Skeletal muscle tissue (tissue), 4 donors: Measurements from ENCODE around the gene DPYSL4. TPM values are rescaled to one million over a fixed set of nuclear protein-coding genes. Genes with fewer than 3 reads are reported as not detected.

ENCODE experiments used
- H3K27ac ChIP-seq: one replicate; pipeline ENCODE4 v1.7.0; 2013; ENCODE audit warnings: mild to moderate bottlenecking, low read depth, low read length, inconsistent platforms
- H3K27me3 ChIP-seq, 3 donors: one replicate each; pipeline ENCODE4 v1.7.0; 2013; ENCODE audit warnings: low read length in 3 of 3; ENCODE audit not compliant: control insufficient read depth in 3 of 3, insufficient read depth in 3 of 3
- H3K36me3 ChIP-seq, 3 donors: one replicate each; pipeline ENCODE4 v1.7.0; 2013; ENCODE audit warnings: low read length in 3 of 3; ENCODE audit not compliant: control insufficient read depth in 3 of 3, insufficient read depth in 3 of 3
- H3K4me1 ChIP-seq, 3 donors: one replicate each; pipeline ENCODE4 v1.7.0; 2013; ENCODE audit warnings: low read length in 3 of 3, mild to moderate bottlenecking in 3 of 3; ENCODE audit not compliant: control insufficient read depth in 3 of 3, insufficient read depth in 3 of 3
- H3K4me3 ChIP-seq, 3 donors: one replicate each; pipeline ENCODE4 v1.7.0; 2013; ENCODE audit warnings: low read length in 3 of 3
- H3K9ac ChIP-seq, 3 donors: one replicate each; pipeline ENCODE4 v1.7.0; 2013; ENCODE audit warnings: low read length in 3 of 3, mild to moderate bottlenecking in 3 of 3, moderate library complexity in 2 of 3, low read depth in 1 of 3
- H3K9me3 ChIP-seq, 3 donors: one replicate each; pipeline ENCODE4 v1.7.0; 2013; ENCODE audit warnings: low read length in 3 of 3; ENCODE audit not compliant: control insufficient read depth in 3 of 3
- total RNA-seq: library from RNA; depleted of rRNA; stranded (reverse); fragments of >200 nt; gene quantifications from one replicate; pipeline ENCODE4 v1.2.3, GENCODE V29; 2014
- donor health status: Osteomylitis.

The DPYSL4 gene
- total RNA-seq, 1 donor from 2014 or later: 1.0 TPM

GRCh38 chr10:132206377-132206745, 19.6 kb downstream of the DPYSL4 start:
- H3K27ac ChIP-seq: no peak overlapping the region

GRCh38 chr10:132206806-132207535, 20.2 kb downstream of the DPYSL4 start:
- peaks cover 0 to 15% (median 11%) of the 10 kb centered on the region in 3 donors for H3K4me1 ChIP-seq
- H3K9ac ChIP-seq: no peak overlapping the region
- H3K9me3 ChIP-seq: no peaks in the 10 kb centered on the region
- no peak overlapping the region for H3K4me3 ChIP-seq
- no peak overlapping the region for H3K27ac ChIP-seq
- no peaks in the 10 kb centered on the region for H3K27me3 ChIP-seq
- no peaks in the 10 kb centered on the region for H3K36me3 ChIP-seq

More at GRCh38 chr10:132206377-132206745, 19.6 kb downstream of the DPYSL4 start:
- Histone ChIP-seq H3K4me3 (no peak overlapping the region), H3K9me3 (no peaks in the 10 kb centered on the region), H3K27me3 (peaks cover 0 to 2% (median 0%) of the 10 kb centered on the region in 3 donors), H3K4me1 (peaks cover 0 to 15% (median 11%) of the 10 kb centered on the region in 3 donors), H3K36me3 (no peaks in the 10 kb centered on the region), H3K9ac (no peak overlapping the region)

DNA sequence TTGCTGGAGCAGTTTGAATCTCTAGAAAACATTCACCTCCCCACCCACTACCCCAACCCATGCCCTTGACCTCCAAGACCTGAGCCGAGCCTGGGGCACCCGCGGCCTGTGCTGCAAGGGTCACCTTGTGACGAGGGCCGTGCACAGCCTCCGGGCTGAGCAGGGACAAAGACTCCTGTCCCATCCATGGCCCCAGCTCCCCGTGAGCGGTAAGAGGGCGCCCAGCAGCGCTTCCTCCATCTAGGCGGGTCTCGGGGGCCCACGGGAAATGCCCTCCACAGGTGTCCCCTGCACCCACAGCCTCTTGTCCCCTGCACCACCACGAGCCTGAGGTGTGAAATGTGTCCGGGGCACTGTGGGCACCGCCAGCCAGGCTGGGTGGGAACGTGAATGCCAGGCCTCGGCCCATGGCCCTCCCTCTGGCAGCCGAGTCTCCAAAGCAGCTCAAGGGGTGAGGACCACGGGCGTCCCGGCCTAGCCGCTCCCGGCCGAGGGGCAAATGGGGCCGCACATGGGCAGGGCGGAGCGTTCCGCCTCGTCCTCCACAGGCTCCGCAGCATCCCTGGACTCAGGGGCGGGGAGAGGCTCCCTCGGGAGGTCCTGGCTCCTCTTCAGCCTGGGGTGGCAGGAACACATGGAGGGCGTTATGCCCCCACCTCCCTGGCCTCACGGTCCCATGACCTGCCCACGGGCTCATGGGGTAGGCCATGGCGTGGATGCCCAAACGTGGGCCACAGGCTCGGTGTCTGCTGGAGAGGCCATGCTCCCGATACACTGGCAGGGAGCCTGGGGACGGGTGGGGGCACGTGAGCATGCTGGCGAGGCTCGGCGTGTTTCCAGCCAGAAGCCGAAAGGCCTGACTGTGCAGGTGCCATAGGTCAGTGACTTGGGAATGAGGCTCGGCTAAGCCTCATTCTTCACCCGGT, 21.1 kb downstream of the DPYSL4 start:
- no peak overlapping the region for H3K9ac ChIP-seq
- H3K27ac ChIP-seq: no peak overlapping the region
- H3K4me3 ChIP-seq: no peak overlapping the region
- peaks cover 0 to 15% (median 11%) of the 10 kb centered on the region in 3 donors for H3K4me1 ChIP-seq
- H3K27me3 ChIP-seq: no peaks in the 10 kb centered on the region
- no peaks in the 10 kb centered on the region for H3K36me3 ChIP-seq
- H3K9me3 ChIP-seq: no peaks in the 10 kb centered on the region

- H3K9me3 ChIP-seq: peaks cover 0 to 3% (median 0%) of the 10 kb centered on the region in 3 donors
- no peak overlapping the region for H3K27ac ChIP-seq
- no peaks in the 10 kb centered on the region for H3K27me3 ChIP-seq
- H3K4me3 ChIP-seq: no peak overlapping the region
- H3K9ac ChIP-seq: no peak overlapping the region
- H3K36me3 ChIP-seq: no peaks in the 10 kb centered on the region
- peaks cover 0 to 15% (median 11%) of the 10 kb centered on the region in 3 donors for H3K4me1 ChIP-seq
These were observed 21.8 kb downstream of the DPYSL4 start for GRCh38 chr10:132208462-132209050.

DNA sequence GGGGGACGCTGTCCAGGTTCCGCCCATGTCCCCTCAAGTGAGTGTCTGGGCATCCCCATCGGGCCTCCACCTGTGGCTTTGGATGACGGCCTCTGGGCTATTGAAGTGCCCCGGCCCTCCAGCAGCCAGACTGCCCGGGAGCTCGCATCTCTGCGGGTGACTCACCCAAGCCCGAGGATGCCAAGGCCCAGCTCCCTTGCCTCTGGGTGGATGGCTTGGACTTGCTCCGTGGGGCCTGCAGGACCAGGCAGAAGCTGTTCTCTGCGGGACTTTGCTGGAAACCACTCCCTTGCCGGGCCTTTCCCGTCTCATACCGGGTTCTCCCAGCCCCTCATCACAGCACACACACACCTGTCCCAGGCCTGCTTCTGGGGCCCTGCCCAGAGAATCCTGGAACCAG, 22.4 kb downstream of the DPYSL4 start:
- peaks cover 0 to 15% (median 11%) of the 10 kb centered on the region in 3 donors for H3K4me1 ChIP-seq
- H3K9ac ChIP-seq: no peak overlapping the region
- H3K36me3 ChIP-seq: no peaks in the 10 kb centered on the region
- no peaks in the 10 kb centered on the region for H3K27me3 ChIP-seq
- no peak overlapping the region for H3K27ac ChIP-seq
- peaks cover 0 to 3% (median 0%) of the 10 kb centered on the region in 3 donors for H3K9me3 ChIP-seq
- no peak overlapping the region for H3K4me3 ChIP-seq

GRCh38 chr10:132209978-132210530, 23.3 kb downstream of the DPYSL4 start:
- Histone ChIP-seq H3K36me3 (no peaks in the 10 kb centered on the region), H3K4me1 (peaks cover 0 to 15% (median 11%) of the 10 kb centered on the region in 3 donors), H3K9me3 (peaks cover 0 to 3% (median 0%) of the 10 kb centered on the region in 3 donors), H3K9ac (no peak overlapping the region), H3K4me3 (no peak overlapping the region), H3K27ac (no peak overlapping the region), H3K27me3 (no peaks in the 10 kb centered on the region)

- no peak overlapping the region for H3K9ac ChIP-seq
- H3K27ac ChIP-seq: no peak overlapping the region
- peaks cover 0 to 15% (median 11%) of the 10 kb centered on the region in 3 donors for H3K4me1 ChIP-seq
- no peaks in the 10 kb centered on the region for H3K36me3 ChIP-seq
- H3K4me3 ChIP-seq: no peak overlapping the region
- peaks cover 0 to 3% (median 0%) of the 10 kb centered on the region in 3 donors for H3K9me3 ChIP-seq
- no peaks in the 10 kb centered on the region for H3K27me3 ChIP-seq
These were observed 24.0 kb downstream of the DPYSL4 start for GRCh38 chr10:132210766-132211165.

- Histone ChIP-seq H3K9me3 (peaks cover 0 to 3% (median 0%) of the 10 kb centered on the region in 3 donors), H3K27ac (no peak overlapping the region), H3K9ac (no peak overlapping the region), H3K27me3 (no peaks in the 10 kb centered on the region), H3K36me3 (no peaks in the 10 kb centered on the region), H3K4me1 (peaks cover 0 to 15% (median 11%) of the 10 kb centered on the region in 3 donors), H3K4me3 (no peak overlapping the region)
These were observed 24.5 kb downstream of the DPYSL4 start for GRCh38 chr10:132211246-132211645.

- H3K27ac ChIP-seq: no peak overlapping the region
- no peaks in the 10 kb centered on the region for H3K36me3 ChIP-seq
- peaks cover 0 to 15% (median 11%) of the 10 kb centered on the region in 3 donors for H3K4me1 ChIP-seq
- no peaks in the 10 kb centered on the region for H3K27me3 ChIP-seq
- H3K9me3 ChIP-seq: peaks cover 0 to 3% (median 0%) of the 10 kb centered on the region in 3 donors
- H3K9ac ChIP-seq: no peak overlapping the region
- H3K4me3 ChIP-seq: no peak overlapping the region
These were observed 26.1 kb downstream of the DPYSL4 start for GRCh38 chr10:132212816-132213215.
